Measurements from ENCODE around the gene SPDYE4. TPM values are rescaled to one million over a fixed set of nuclear protein-coding genes. Genes with fewer than 3 reads are reported as not detected.
A peak's percentile ranks its signal among the peaks of the same experiment; 100 is the strongest.

Gene SPDYE4
- total RNA-seq, 2 donors from 2014 or later = not detected

- Mint-ChIP-seq H3K9me3 (no peaks in the 10 kb centered on the region), H3K27ac (no peak overlapping the region), H3K36me3 (no peaks in the 10 kb centered on the region)
- DNase-seq (ENCODE audit: low spot score in 2 of 2) (no peak), ATAC-seq (no peak)
Observed at GRCh38 chr17:8708025-8708461, 50.3 kb downstream of the SPDYE4 start.

GRCh38 chr17:8707332-8708024, 50.9 kb downstream of the SPDYE4 start:
- H3K36me3 Mint-ChIP-seq = no peaks in the 10 kb centered on the region
- peak overlapping the region in 1 of 2 donors; percentile 85 for H3K27ac Mint-ChIP-seq
- DNase-seq (ENCODE audit: low spot score in 2 of 2) (no peak), ATAC-seq (no peak)
- H3K9me3 Mint-ChIP-seq = no peaks in the 10 kb centered on the region

GRCh38 chr17:8706431-8706830, 51.9 kb downstream of the SPDYE4 start:
- DNase-seq (ENCODE audit: low spot score in 2 of 2) (no peak), ATAC-seq (no peak)
- H3K27ac Mint-ChIP-seq = no peak overlapping the region
- no peaks in the 10 kb centered on the region for H3K36me3 Mint-ChIP-seq
- H3K9me3 Mint-ChIP-seq = no peaks in the 10 kb centered on the region

- DNase-seq (ENCODE audit: low spot score in 2 of 2) = no peak
- Mint-ChIP-seq H3K36me3 (no peaks in the 10 kb centered on the region), H3K27ac (no peak overlapping the region), H3K9me3 (no peaks in the 10 kb centered on the region)
- ATAC-seq = no peak
Observed at GRCh38 chr17:8705427-8705826, 52.9 kb downstream of the SPDYE4 start.

GRCh38 chr17:8703001-8703400, 55.3 kb downstream of the SPDYE4 start:
- no peaks in the 10 kb centered on the region for H3K36me3 Mint-ChIP-seq
- H3K9me3 Mint-ChIP-seq = no peaks in the 10 kb centered on the region
- no peak overlapping the region for H3K27ac Mint-ChIP-seq
- no peak for DNase-seq (ENCODE audit: low spot score in 2 of 2)
- ATAC-seq = no peak

- no peaks in the 10 kb centered on the region for H3K9me3 Mint-ChIP-seq
- DNase-seq (ENCODE audit: low spot score in 2 of 2) (no peak), ATAC-seq (no peak)
- H3K27ac Mint-ChIP-seq = no peak overlapping the region
- H3K36me3 Mint-ChIP-seq = no peaks in the 10 kb centered on the region
Observed at GRCh38 chr17:8701754-8702153, 56.6 kb downstream of the SPDYE4 start.

- Mint-ChIP-seq H3K36me3 (no peaks in the 10 kb centered on the region), H3K9me3 (no peaks in the 10 kb centered on the region), H3K27ac (no peak overlapping the region)
- DNase-seq (ENCODE audit: low spot score in 2 of 2) = no peak
- no peak for ATAC-seq
Observed at GRCh38 chr17:8701221-8701620, 57.1 kb downstream of the SPDYE4 start.

Other genes with a start within 250 kb of the SPDYE4 start
- 10 to 100 TPM; 23.7 to 33.5 TPM for gene MYH10, start 127.8 kb downstream of the SPDYE4 start, total RNA-seq
- not detected for gene CCDC42, start 13.7 kb downstream of the SPDYE4 start, total RNA-seq
- under 1 TPM; 0.16 to 0.62 TPM for gene MFSD6L, start 40.8 kb upstream of the SPDYE4 start, total RNA-seq
- gene PIK3R6, start 109.1 kb upstream of the SPDYE4 start, total RNA-seq = 1 to 10 TPM in 1 of 2 donors, under 1 TPM in 1; 0.23 to 4.3 TPM
- gene PIK3R5, start 207.2 kb upstream of the SPDYE4 start, total RNA-seq = 10 to 100 TPM; 32.2 to 46.9 TPM